ENCODE measurements around the gene OR2B6.

Gene OR2B6

GRCh38 chr6:28001351-28001750 lies 44.3 kb downstream of the OR2B6 start:
- no peak for DNase-seq

GRCh38 chr6:28001751-28002150 lies 44.7 kb downstream of the OR2B6 start:
- DNase-seq, result no peak

- DNase-seq, result no peak
Observed at GRCh38 chr6:28002161-28002560, 45.1 kb downstream of the OR2B6 start.

DNA sequence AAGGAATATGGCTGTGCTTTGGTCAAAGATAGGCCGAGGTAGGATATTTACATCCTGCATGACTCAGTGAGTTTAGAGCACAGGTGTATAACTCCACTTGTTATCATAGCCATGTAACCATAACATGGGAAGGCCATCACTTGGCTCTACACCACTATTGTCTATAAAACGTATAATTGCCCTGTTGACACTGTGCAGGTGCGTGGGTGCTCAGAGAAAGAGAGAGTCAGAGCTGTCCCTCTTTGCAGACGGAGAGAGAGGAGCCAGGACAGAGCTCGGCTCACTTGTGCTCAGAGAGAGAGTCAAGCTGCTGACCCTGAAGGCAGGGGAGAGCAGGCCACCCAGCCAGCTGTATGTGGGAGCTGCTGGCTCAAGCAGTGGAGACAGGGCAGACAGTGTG lies 46.0 kb downstream of the OR2B6 start:
- peak; percentile 2 for DNase-seq

DNA sequence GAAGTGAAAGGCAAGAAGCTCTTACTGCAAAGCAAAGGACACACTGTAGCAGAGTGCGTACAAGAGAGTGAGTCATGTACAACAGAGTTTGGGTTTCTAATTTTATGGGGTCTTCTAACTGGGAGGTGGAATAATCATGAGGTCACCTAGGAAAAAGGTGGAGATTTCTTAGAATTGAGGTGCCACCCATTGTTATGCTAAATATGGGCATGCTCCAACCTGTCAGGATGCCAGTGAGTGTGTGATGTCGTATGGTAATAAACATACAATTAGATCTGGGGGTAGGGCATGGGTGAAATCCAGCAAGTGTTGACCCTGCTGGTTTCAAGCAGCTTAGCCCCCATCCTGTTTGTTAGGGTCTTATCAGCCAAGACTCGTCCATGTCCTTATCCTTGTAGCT lies 46.6 kb downstream of the OR2B6 start:
- peak; percentile 2 for DNase-seq

DNA sequence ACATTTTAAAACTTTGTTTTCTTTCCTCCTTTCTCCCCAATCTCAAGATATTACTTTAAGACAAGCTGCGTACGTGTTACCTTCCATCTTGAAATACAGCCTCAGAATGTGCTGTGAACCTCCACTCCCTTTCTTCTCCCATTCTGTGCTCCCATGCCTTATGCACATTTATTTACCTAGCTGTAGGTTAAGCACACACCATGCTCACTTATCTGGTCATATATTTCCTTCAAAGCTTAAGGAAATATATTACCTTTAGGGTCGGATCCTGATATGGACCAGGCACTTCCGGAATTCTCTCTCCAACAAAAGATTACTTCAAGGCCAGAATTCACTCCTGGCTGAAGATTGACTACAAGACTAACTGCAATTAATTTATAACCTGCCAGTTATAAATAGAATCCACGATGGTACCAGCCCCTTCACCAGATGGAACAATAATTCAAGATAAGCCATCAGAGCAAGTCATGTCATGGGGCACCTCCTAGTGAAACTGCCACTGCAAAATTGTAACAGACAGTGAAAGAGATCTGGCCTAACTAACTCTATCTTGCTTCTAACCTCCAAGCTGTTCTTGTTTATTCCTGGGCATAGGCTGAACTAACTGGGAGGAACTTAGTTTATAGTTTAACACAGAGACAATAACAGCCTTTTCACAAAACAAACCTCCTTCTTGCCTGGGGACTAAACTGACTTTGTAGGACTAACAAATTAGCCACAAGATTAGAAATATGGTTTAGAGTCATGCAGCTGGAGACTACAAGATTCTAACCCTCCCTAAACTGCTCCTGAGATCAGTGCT lies 47.5 kb downstream of the OR2B6 start:
- DNase-seq, result no peak

DNA sequence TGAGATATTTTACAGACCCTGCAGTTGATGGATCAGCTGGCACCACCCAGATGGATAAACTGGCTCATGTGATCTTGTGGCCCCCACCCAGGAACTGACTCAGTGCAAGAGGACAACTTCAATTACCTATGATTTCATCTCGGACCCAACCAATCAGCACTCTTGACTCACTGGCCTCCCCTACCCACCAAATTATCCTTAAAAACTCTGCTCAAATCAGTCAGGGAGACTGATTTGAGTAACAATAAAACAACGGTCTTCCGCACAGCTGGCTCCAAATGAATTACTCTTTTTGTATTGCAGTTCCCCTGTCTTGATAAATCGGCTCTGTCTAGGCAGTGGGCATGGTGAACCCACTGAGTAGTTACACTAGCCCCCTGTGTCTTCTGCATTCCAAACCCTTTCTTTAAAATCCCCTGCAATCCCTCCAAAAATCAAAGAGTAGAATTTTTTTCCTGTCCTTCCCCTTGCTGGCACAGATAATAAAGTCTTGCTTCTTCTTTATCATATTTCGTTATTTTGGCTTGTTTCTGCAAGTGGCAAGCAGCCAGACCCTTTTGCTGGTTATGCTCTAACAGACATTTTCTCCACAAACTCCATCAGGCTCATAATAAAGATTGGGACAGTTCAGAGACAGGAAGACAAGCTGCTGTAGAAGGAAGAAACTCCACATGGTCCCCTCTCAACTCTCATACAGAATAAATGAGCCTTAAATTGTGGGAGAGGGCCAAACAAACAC lies 48.3 kb downstream of the OR2B6 start:
- DNase-seq, result no peak

GRCh38 chr6:28005975-28006374 lies 48.9 kb downstream of the OR2B6 start:
- DNase-seq, result no peak

Measured in COR-L47 (cell line).